GM04504 (cell line): ENCODE results near the gene MMP23B.
"Not testable (repeated sequence)": the region's sequence is repeated elsewhere in the genome, so short reads cannot be mapped to it uniquely, and the experiment has no call there.

Source experiments
- DNase-seq: peaks from one replicate; pipeline ENCODE4 v3.0.0-alpha.2; 2012; ENCODE audit warnings: low read depth

Gene MMP23B

GRCh38 chr1:1631782-1632420 lies at the start of gene MMP23B:
Gene MMP23B, plus strand, starts transcription at chr1:1632173. Its CDS starts 46 bp downstream, at chr1:1632219.
- DNase-seq: no peak

DNA sequence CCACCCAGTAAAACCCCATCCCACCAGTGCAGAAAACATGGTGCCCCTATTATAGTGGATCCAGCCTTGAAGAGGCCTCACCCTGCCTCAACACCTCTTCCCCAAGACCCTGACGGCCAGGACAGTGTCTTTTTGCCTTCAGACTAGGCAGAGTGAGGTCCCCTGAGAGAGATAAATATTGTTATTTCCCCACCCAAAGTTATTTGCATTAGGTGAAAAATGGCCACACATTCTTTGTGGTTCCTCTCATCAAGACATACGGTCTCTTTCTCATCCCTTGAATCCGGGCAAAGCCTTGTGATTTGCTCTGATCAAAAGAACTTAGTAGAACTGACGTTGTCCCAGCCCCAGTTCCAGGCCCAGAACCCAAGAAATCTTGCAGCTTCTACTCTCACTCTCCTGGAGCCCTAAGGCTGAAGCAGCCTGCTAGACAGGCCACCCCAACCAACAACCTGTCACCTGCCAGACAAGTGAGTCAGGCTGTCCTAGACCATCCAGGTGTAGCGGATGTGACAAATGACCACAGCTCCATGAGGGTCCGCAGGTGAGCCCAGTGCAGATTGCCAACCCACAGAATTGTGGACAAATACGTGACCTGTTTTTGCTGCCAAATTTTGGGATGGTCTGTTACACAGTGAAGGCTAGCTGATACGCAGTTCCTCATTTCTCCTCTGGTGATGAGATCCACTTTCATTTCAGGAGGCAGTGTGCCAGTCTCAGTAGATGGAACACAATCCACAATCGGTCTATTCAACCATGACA lies 49.2 kb upstream of the MMP23B start:
- DNase-seq: no peak

DNA sequence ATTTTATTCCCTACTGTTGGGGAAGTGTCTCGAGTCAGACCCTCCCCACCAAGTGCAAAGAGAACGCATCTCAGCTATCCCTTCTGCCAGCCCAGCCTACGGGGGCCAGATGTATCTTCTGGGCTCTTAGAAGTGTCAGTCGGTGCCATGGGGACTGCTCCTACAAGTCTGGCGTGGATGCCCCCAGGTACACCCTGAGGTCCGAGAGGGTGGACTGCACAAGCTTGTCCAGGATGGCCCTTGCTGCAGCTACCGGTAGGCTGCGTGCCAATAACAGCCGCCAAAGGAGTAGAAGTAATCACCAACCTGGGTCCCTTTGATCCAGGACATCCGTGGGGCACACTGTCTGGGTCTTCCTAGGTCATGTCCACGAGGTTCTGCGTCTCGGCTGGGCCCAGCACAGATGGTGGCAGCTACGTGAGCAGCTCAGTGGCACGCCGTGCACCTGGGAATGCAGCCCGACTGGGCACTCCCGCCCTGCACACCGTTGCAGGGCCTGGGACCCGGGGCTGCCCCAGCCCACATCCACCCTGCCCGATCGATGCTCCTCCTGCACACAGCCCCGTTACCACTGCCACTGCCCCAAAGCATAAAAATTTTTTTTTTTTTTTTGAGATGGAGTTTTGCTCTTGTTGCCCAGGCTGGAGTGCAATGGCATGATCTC lies 48.5 kb upstream of the MMP23B start:
- no peak for DNase-seq

DNA sequence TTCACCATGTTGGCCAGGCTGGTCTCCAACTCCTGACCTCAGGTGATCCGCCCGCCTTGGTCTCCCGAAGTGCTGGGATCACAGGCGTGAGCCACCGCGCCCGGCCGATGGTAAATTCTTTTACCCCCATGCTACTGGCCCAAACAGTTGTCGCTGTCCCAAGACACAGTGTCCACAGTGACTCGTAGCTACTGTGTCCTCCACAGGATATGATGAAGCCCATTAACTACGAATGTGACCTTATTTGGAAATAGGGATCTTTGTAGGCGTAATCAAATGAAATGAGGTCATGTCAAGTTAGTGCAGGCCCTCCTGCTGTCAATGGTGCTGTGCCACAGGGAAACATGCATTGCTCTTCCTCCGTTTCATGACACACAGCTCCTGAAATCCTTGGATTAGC lies 40.5 kb upstream of the MMP23B start:
- no peak for DNase-seq

DNA sequence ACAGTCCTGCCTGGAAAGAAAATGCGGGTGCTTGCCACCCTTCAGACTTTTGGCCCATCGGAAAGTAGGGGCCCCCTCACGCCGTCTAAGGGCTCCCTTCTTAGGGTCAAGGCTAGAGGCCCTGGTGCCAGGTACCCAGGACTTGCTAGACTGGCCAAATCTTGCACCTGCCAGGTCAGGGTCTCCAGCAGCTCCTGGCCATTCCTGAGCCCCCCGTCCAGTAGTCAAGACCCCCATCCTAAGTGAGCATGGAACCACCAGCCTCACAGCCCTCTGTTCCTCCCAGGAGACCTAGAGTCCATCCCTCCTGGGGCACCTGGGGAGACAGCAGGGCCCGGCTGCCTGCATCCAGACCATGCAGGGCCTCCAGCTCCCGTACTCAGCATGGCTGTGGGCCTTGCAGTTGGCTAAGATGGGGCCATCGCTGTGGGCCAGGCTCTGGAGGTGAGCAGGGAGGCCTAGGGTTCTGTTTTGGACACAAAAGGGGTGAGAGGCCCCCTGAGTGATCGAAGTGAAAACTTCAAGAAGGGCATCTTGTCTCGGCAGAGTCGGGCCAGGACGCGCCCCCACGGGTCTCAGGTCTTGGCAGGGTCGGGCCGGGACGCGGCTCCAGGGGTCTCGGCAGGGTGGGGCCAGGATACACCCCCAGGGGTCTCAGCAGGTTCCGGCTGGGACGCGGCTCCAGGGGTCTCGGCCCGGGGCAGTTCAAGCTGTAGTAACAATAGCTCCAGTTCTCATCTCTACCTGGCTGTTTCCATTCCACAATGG lies 38.0 kb upstream of the MMP23B start:
- DNase-seq: no peak

GRCh38 chr1:1594602-1595260 lies 37.2 kb upstream of the MMP23B start:
- DNase-seq: no peak

- not testable (repeated sequence) for DNase-seq
Measured at GRCh38 chr1:1595341-1595740, 36.6 kb upstream of the MMP23B start.

- DNase-seq: no peak
Measured at GRCh38 chr1:1596493-1597274, 35.3 kb upstream of the MMP23B start.

DNA sequence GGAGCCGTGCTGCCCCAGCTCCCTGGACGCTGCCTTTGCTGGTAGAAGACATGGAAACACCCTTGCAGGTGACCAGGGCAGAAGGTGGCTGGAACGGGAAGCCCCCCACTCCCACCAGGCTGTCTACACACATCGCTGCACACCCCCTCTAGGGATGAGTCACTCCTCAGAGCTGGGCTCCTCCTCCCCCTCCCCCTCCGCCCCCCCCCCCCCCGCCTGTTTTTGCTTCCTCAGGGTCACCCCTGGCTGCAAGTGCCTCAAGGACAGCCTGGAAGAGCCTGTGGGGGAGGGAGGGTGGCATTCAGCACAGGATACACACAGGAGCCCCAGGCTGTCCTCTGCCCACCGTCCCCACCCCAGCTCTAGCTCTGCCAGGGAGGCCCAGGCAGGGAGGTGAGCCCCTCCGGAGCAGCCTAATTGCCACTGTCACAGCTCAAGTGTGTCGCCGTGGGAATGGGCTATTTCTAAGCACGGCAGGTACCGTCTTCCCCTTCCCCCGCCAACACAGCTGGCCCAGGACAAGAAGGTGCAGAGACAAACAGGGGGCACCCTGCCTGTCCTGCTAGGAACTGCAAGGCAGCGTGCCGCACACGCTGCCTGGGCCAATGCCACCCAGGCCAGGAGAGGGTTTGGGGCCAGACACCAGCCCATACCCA lies 34.6 kb upstream of the MMP23B start:
- DNase-seq: no peak

GRCh38 chr1:1598051-1598719 lies 33.8 kb upstream of the MMP23B start:
- DNase-seq: no peak

DNA sequence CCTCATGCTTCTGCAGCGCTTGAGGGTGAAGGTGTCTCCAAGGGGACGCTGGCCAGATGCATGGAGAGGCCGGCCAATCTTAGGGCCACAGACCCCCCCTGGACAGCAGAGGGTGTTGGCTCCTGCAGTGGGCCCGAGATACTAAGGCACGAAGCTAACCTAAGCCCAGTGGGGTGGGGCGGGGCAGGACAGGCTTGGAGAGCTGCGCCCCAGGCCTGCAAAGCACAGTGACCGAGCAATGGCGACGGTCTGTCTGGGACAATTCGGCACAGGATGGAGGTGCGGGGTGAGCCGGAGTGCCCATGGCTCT lies 33.3 kb upstream of the MMP23B start:
- DNase-seq: no peak

- no peak for DNase-seq
Measured at GRCh38 chr1:1599030-1599934, 32.7 kb upstream of the MMP23B start.

- no peak for DNase-seq
Measured at GRCh38 chr1:1599935-1600860, 31.8 kb upstream of the MMP23B start, which contains the start of gene FNDC10. Gene FNDC10, minus strand, starts transcription at chr1:1600135. Its CDS starts 120 bp downstream, at chr1:1600015.

GRCh38 chr1:1600861-1601563 lies 31.0 kb upstream of the MMP23B start:
- DNase-seq: no peak

GRCh38 chr1:1601564-1602303 lies 30.2 kb upstream of the MMP23B start:
- DNase-seq: no peak

DNA sequence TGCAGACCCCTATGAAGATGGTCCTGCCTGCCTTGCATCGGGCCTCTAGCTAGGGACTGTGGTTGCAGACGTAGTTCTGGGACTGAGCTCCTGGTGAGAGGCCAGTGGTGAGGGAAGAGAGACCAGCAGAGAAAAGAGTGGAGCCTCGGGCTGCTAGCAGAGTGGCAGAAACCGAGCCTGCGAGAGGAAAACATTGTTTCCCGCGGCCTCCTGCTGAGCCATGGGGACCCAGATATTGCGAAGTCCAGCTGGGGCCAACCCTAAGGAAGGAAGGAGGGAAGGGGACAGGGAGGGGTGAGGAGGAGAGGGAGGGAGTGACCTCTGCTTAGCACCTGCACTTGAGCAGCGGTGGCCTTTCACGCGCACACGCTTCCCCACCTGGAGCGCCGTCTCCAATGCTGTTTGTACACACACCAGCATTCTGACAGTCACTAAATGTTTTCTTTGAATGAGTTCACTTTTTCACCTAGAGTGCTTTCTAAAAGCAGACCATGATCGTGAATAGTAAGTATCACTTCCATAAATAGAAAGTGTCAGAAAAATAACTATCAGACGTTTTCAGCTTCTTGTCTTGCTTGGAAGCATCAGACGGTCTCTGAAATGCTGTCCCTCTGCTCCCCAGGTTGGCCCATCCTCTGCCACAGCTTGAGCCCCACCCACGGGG lies 29.5 kb upstream of the MMP23B start:
- DNase-seq: no peak
